ENCODE data around the gene MAGI1.

DNA sequence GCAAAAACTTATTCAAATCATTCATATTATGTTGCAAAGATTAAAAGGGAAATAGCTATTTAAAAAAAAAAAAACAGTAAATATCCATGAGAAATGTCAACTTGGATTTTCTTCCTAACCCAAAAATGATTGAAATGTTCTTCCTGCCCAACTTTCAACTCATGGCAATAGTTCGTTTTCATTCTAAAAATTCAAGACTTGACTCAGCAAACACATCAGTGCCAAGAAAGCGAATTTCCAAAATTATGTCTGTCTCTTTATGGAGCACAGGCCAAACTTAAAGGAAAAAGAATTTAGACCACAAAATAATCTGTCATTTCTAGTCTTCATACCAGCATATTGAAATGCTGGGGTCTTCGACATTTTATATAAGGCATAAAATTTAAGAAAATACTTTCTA lies 63.7 kb downstream of the MAGI1 start:
- TF ChIP-seq CTCF (conservative IDR thresholded peaks at IDR 0.05; ENCODE audit: low read length) (no peak), EZH2phosphoT487 (IDR thresholded peaks at IDR 0.05; ENCODE audit: borderline replicate concordance) (no peak)

Measured in Loucy (cell line).